K562 (cell line): ENCODE results near the gene IRAK3. TPM values are rescaled to one million over a fixed set of nuclear protein-coding genes. Genes with fewer than 3 reads are reported as not detected.

Experiments
- ATAC-seq: fragments of 200-7000 bp; cut with Tn5 transposase; 3 replicates; pipeline ENCODE4 v1.9.1; 2020; ENCODE audit warnings: moderate library complexity
- BruUV-seq: library from RNA; stranded (reverse); fragments of 400-500 nt; replicated peaks from 2 replicates; lab custom pipeline; 2021; lab: Mats Ljungman, UMichigan
- CTCF ChIA-PET: fragments of 300-600 bp; formaldehyde crosslinking; extraction: SDS; loops from one replicate; lab custom pipeline; 2021; ENCODE audit warnings: low intra/inter-chr PET ratio; lab: Yijun Ruan, JAX
- POLR2A ChIA-PET: fragments of 300-600, 350-650 bp; sonication (Branson Sonifier 250); formaldehyde crosslinking; extraction: SDS; loops from one replicate; lab custom pipeline; 2021; ENCODE audit warnings: antibody characterized with exemption, inconsistent platforms; lab: Yijun Ruan, JAX
- DNase-seq, 4 experiments: peaks; one replicate each; pipeline versions ENCODE4 v3.0.0 to v3.0.0-alpha.2; 2011 to 2018; ENCODE audit warnings: low spot score in 3 of 4, mixed read lengths in 3 of 4; ENCODE audit errors: extremely low read depth in 1 of 4
- FAIRE-seq: peaks from 2 replicates; lab custom pipeline; 2011; peaks lifted over from hg19 to GRCh38; lab: Jason Lieb, UNC
- H2AFZ ChIP-seq: 2 replicates; pipeline ENCODE4 v1.6.0; 2011; ENCODE audit warnings: low read depth, low read length, control low read depth, inconsistent platforms
- H3K27ac ChIP-seq: fragments of 200-600 bp; 3 replicates; pipeline ENCODE4 v1.8.0; 2011; ENCODE audit warnings: low read depth, mild to moderate bottlenecking, control low read depth, inconsistent platforms, low read length, moderate library complexity, mixed read lengths; ENCODE audit errors: extremely low read depth
- H3K27me3 ChIP-seq, 2 experiments: fragments of 300-600 bp in 1 of 2; 2 replicates in 1 of 2; 3 replicates in 1 of 2; pipeline versions ENCODE4 v1.6.0 to v1.8.0; 2011; ENCODE audit warnings: inconsistent platforms in 2 of 2, low read length in 2 of 2, mild to moderate bottlenecking in 1 of 2, mixed read lengths in 1 of 2, moderate library complexity in 1 of 2; ENCODE audit not compliant: control insufficient read depth in 2 of 2, insufficient read depth in 2 of 2
- H3K36me3 ChIP-seq: fragments of 300-600 bp; 3 replicates; pipeline ENCODE4 v1.8.0; 2011; ENCODE audit warnings: mild to moderate bottlenecking, low read length, inconsistent platforms; ENCODE audit not compliant: control insufficient read depth, insufficient read depth
- H3K4me1 ChIP-seq, 2 experiments: fragments of 200-600 bp in 1 of 2; replicated peaks in 1 of 2; 2 replicates in 1 of 2; 3 replicates in 1 of 2; pipeline versions ENCODE4 v1.5.1 to v1.8.0; 2011; ENCODE audit warnings: inconsistent platforms in 2 of 2, low read length in 2 of 2, mild to moderate bottlenecking in 1 of 2, mixed read lengths in 1 of 2, moderate library complexity in 1 of 2; ENCODE audit not compliant: control insufficient read depth in 2 of 2, insufficient read depth in 2 of 2
- H3K4me2 ChIP-seq: 2 replicates; pipeline ENCODE4 v1.6.1; 2011; ENCODE audit warnings: low read length, control low read depth, inconsistent platforms, mixed read lengths; ENCODE audit not compliant: insufficient read depth
- H3K4me3 ChIP-seq: fragments of 200-600 bp; sonication (generic), shearing (Covaris generic); 2 replicates; pipeline ENCODE4 v1.5.1; 2016; ENCODE audit warnings: control low read depth, inconsistent platforms
- H3K79me2 ChIP-seq: fragments of 200-600 bp; 3 replicates; pipeline ENCODE4 v1.8.0; 2011; ENCODE audit warnings: low read length, inconsistent platforms; ENCODE audit not compliant: control insufficient read depth, insufficient read depth
- H3K9ac ChIP-seq, 2 experiments: 2 replicates each; pipeline versions ENCODE4 v1.6.0 to v1.6.1; 2011; ENCODE audit warnings: low read depth in 2 of 2, low read length in 2 of 2, control low read depth in 1 of 2, inconsistent platforms in 1 of 2, mild to moderate bottlenecking in 1 of 2, mixed read lengths in 1 of 2; ENCODE audit not compliant: insufficient read depth in 1 of 2
- H3K9me1 ChIP-seq: one replicate; pipeline ENCODE4 v1.6.0; 2011; ENCODE audit warnings: inconsistent platforms, mild to moderate bottlenecking, low read length, moderate library complexity; ENCODE audit not compliant: control insufficient read depth, insufficient read depth
- H3K9me3 ChIP-seq: replicated peaks from 2 replicates; pipeline ENCODE4 v1.5.1; 2011; ENCODE audit warnings: low read depth, low read length, inconsistent platforms; ENCODE audit not compliant: control insufficient read depth, insufficient read depth
- H4K20me1 ChIP-seq: replicated peaks from 2 replicates; pipeline ENCODE4 v1.6.1; 2011; ENCODE audit warnings: low read length, inconsistent platforms, mixed read lengths; ENCODE audit not compliant: control insufficient read depth, insufficient read depth
- BHLHE40 ChIP-seq: IDR thresholded peaks from 2 replicates; pipeline ENCODE4 v1.6.1; 2011; ENCODE audit warnings: low read length, improper control_type of control experiment
- CTBP1 ChIP-seq: fragments of 450-650 bp; IDR thresholded peaks from 2 replicates; pipeline ENCODE4 v1.6.1; 2016; ENCODE audit warnings: borderline replicate concordance
- KLF1 ChIP-seq: fragments of 450-650 bp; IDR thresholded peaks from 2 replicates; pipeline ENCODE4 v1.6.1; 2016; ENCODE audit warnings: missing genetic modification characterization, missing compliant biosample characterization
- RBM22 ChIP-seq: fragments of 200-400 bp; formaldehyde crosslinking; IDR thresholded peaks from 2 replicates; pipeline ENCODE4 v1.6.1; 2018; ENCODE audit warnings: low read length, low read depth; ENCODE audit not compliant: poor library complexity, severe bottlenecking
- RBM25 ChIP-seq: fragments of 200-400 bp; formaldehyde crosslinking; IDR thresholded peaks from 2 replicates; pipeline ENCODE4 v1.6.1; 2018; ENCODE audit warnings: low read length, low read depth, moderate library complexity; ENCODE audit not compliant: severe bottlenecking
- RHOXF2B ChIP-seq: fragments of 250-450 bp; sonication (Bioruptor Pico); conservative IDR thresholded peaks from 2 replicates; pipeline ENCODE4 v1.5.1; 2021
- ZNF217 ChIP-seq: sonication (generic); formaldehyde crosslinking; IDR thresholded peaks from 2 replicates; pipeline ENCODE4 v1.8.0; 2022; ENCODE audit warnings: mild to moderate bottlenecking, missing genetic modification reagents
- ZNF707 ChIP-seq: fragments of 250-450 bp; sonication (Bioruptor Pico); conservative IDR thresholded peaks from 2 replicates; pipeline ENCODE4 v1.8.0; 2022; ENCODE audit warnings: inconsistent platforms, mild to moderate bottlenecking, moderate library complexity
- ZZZ3 ChIP-seq: fragments of 450-650 bp; IDR thresholded peaks from 2 replicates; pipeline ENCODE4 v1.6.1; 2016; ENCODE audit warnings: antibody characterized with exemption, mild to moderate bottlenecking, moderate library complexity
- WGBS: fragments of 100-300 bp; shearing (Covaris generic); methylation state at CpG from one replicate; pipeline ENCODE4 v1.1.6; 2016; ENCODE audit warnings: low coverage, mixed read lengths; ENCODE audit not compliant: insufficient coverage; ENCODE audit errors: missing lambda C conversion rate; 5-methylcytosine and 5-hydroxymethylcytosine counted together
- in situ Hi-C: fragments of 300-500 bp; cut with MboI; formaldehyde crosslinking; loops from 4 replicates; pipeline ENCODE4 v1.15.0; 2018; ENCODE audit warnings: inconsistent platforms, mixed read lengths
- intact Hi-C: fragments of 100-400 bp; cut with micrococcal nuclease; formaldehyde crosslinking; loops from 2 replicates; pipeline ENCODE4 v1.14.2; 2022
- polyA plus RNA-seq, 8 experiments: library from polyadenylated mRNA; depleted of rRNA in 4 of 8; stranded (reverse) in 5 of 8; unstranded in 3 of 8; fragments of >200 nt; fragmentation: Nextera tagmentation in 2 of 8; fragmentation: Illumina TruSeq in 1 of 8; extraction: Ambion mirVana in 2 of 8; extraction: Trizol in 1 of 8; gene quantifications; 2 replicates each; pipeline versions ENCODE4 v1.2.1 to v1.2.3, GENCODE V29; 2011 to 2014; ENCODE audit warnings: inconsistent platforms in 1 of 8, missing spikeins in 1 of 8
- total RNA-seq, 7 experiments: library from RNA; depleted of rRNA in 6 of 7; stranded (reverse); fragments of >200 nt in 6 of 7; fragmentation: Illumina TruSeq in 2 of 7; extraction: Trizol in 2 of 7; gene quantifications; 2 replicates each; pipeline versions ENCODE4 v1.2.1 to v1.2.3, GENCODE V29; 2011 to 2021; ENCODE audit warnings: low replicate concordance in 1 of 7
- TF ChIP-seq, protein P1 (sequence below): sonication (generic); formaldehyde crosslinking; IDR thresholded peaks from 2 replicates; pipeline ENCODE4 v1.4.0; 2020; ENCODE audit warnings: mild to moderate bottlenecking, missing genetic modification reagents
- TF ChIP-seq, protein P2 (sequence below): fragments of 200-400 bp; formaldehyde crosslinking; IDR thresholded peaks from 2 replicates; pipeline ENCODE4 v1.6.1; 2017; ENCODE audit warnings: mild to moderate bottlenecking, low read depth, low read length, moderate library complexity

IRAK3 gene
- total and polyA plus RNA-seq, 9 of the 15 experiments (the other 6 are each of a cell fraction or from before 2014, with no cell fraction given) = 0.06 to 0.09 (median 0.07) TPM; not detected in 6

DNA sequence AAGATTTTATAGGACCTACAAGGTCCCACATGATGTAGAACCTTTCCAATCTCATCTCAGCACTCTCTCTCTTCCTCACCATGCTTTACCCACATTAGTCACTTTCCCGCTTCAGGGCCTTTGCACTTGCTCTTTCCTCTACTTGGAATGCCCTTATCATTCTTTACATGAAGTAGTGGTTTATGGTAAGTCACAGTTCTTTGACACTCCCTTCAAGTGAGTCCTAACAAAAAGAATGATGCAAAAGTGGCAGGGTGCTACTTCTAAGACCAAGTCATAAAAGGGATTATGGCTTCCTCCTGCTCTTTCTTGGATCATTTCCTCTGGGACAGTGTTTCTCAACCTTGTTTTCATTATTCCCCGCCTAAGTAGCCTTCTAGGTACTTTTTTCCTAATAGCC, 32.4 kb upstream of the IRAK3 start:
- Histone ChIP-seq H3K79me2 (peaks cover 5% of the 10 kb centered on the region), H3K4me3 (no peak overlapping the region), H3K4me2 (no peak overlapping the region), H3K9ac (no peak overlapping the region), H3K36me3 (peaks cover 7% of the 10 kb centered on the region; the same call in 1 of the 3 replicates), H3K27me3 (no peaks in the 10 kb centered on the region), H3K9me3 (no peaks in the 10 kb centered on the region), H3K27ac (no peak overlapping the region), H4K20me1 (no peaks in the 10 kb centered on the region), H3K9me1 (no peaks in the 10 kb centered on the region), H2AFZ (no peak overlapping the region), H3K4me1 (no peaks in the 10 kb centered on the region)
- CTCF ChIA-PET = no interaction called here
- peak; percentile 66 for TF ChIP-seq RBM25
- no peak for TF ChIP-seq ZNF217
- DNase-seq (no peak), FAIRE-seq (no peak), ATAC-seq (no peak)
- intact Hi-C loops (no loop called here), in situ Hi-C loops (no loop called here)
- POLR2A ChIA-PET = interaction anchor here (0.5 kb wide), 1 partner anchor 1328 kb away, joined by 3 read pairs; no protein-coding TSS in a partner anchor
- BruUV-seq = no TSS peak
- 79% methylated on average over 2 of the region's 2 CpGs for WGBS

GRCh38 chr12:66159123-66159522, 29.9 kb upstream of the IRAK3 start:
- DNase-seq (no peak), ATAC-seq (no peak), FAIRE-seq (no peak)
- CTCF ChIA-PET = no interaction called here
- POLR2A ChIA-PET = interaction anchor here (0.6 to 2.9 kb wide), 5 partner anchors 10 to 1964 kb away, joined by 3 to 15 read pairs (median 4); partner anchors contain the start of gene TMBIM4
- no peak overlapping the region for H3K4me3 ChIP-seq
- no peaks in the 10 kb centered on the region for H3K9me1 ChIP-seq
- no peak overlapping the region for H3K9ac ChIP-seq
- H4K20me1 ChIP-seq = no peaks in the 10 kb centered on the region; the same call in 1 of the 2 replicates
- peaks cover 0 to 6% of the 10 kb centered on the region in 2 experiments; a peak in 2 of 5 replicates for H3K4me1 ChIP-seq
- no peak overlapping the region for H3K4me2 ChIP-seq
- in situ Hi-C loops = no loop called here
- no TSS peak for BruUV-seq
- H3K9me3 ChIP-seq = no peaks in the 10 kb centered on the region
- no peak overlapping the region for H3K27ac ChIP-seq
- H2AFZ ChIP-seq = no peak overlapping the region
- peaks cover 27% of the 10 kb centered on the region for H3K79me2 ChIP-seq
- intact Hi-C loops = no loop called here
- H3K36me3 ChIP-seq = peaks cover 7% of the 10 kb centered on the region; the same call in 2 of the 3 replicates
- no peaks in the 10 kb centered on the region for H3K27me3 ChIP-seq
- TF ChIP-seq ZZZ3 (no peak), CTBP1 (no peak), ZNF707 (CRISPR knock-in tag) (no peak), KLF1 (tag) (no peak), RBM22 (no peak), RHOXF2B (no peak), BHLHE40 (no peak)
- TF ChIP-seq, protein P1, sequence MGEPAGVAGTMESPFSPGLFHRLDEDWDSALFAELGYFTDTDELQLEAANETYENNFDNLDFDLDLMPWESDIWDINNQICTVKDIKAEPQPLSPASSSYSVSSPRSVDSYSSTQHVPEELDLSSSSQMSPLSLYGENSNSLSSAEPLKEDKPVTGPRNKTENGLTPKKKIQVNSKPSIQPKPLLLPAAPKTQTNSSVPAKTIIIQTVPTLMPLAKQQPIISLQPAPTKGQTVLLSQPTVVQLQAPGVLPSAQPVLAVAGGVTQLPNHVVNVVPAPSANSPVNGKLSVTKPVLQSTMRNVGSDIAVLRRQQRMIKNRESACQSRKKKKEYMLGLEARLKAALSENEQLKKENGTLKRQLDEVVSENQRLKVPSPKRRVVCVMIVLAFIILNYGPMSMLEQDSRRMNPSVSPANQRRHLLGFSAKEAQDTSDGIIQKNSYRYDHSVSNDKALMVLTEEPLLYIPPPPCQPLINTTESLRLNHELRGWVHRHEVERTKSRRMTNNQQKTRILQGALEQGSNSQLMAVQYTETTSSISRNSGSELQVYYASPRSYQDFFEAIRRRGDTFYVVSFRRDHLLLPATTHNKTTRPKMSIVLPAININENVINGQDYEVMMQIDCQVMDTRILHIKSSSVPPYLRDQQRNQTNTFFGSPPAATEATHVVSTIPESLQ (CRISPR knock-in tag) = no peak
- TF ChIP-seq, protein P2, sequence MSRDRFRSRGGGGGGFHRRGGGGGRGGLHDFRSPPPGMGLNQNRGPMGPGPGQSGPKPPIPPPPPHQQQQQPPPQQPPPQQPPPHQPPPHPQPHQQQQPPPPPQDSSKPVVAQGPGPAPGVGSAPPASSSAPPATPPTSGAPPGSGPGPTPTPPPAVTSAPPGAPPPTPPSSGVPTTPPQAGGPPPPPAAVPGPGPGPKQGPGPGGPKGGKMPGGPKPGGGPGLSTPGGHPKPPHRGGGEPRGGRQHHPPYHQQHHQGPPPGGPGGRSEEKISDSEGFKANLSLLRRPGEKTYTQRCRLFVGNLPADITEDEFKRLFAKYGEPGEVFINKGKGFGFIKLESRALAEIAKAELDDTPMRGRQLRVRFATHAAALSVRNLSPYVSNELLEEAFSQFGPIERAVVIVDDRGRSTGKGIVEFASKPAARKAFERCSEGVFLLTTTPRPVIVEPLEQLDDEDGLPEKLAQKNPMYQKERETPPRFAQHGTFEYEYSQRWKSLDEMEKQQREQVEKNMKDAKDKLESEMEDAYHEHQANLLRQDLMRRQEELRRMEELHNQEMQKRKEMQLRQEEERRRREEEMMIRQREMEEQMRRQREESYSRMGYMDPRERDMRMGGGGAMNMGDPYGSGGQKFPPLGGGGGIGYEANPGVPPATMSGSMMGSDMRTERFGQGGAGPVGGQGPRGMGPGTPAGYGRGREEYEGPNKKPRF = no peak
